Cardiac fibroblast (primary cell): Measurements from ENCODE around the gene CCL3.
"Not testable (repeated sequence)": the region's sequence is repeated elsewhere in the genome, so short reads cannot be mapped to it uniquely, and the experiment has no call there.

Experiments
- DNase-seq, 2 donors: peaks; one replicate each; pipeline versions ENCODE4 v3.0.0 to v3.0.0-alpha.2; 2010; ENCODE audit warnings: low read depth in 2 of 2
- H3K4me3 ChIP-seq, 2 donors: replicated peaks in 1 of 2; 1 replicate in 1 of 2; 2 replicates in 1 of 2; pipeline ENCODE4 v1.5.1; 2011; ENCODE audit warnings: low read depth in 2 of 2, low read length in 2 of 2, mild to moderate bottlenecking in 2 of 2, moderate library complexity in 1 of 2
- CTCF ChIP-seq: IDR thresholded peaks from one replicate; pipeline ENCODE4 v1.5.1; 2011; ENCODE audit warnings: low read depth, mild to moderate bottlenecking, low read length, inconsistent platforms

CCL3 gene

GRCh38 chr17:36112572-36112971, 22.6 kb upstream of the CCL3 start:
- TF ChIP-seq CTCF = no peak
- H3K4me3 ChIP-seq = no peak overlapping the region
- no peak for DNase-seq

GRCh38 chr17:36111068-36111490, 21.1 kb upstream of the CCL3 start:
- H3K4me3 ChIP-seq = no peak overlapping the region
- no peak for TF ChIP-seq CTCF
- DNase-seq = no peak

- not testable (repeated sequence) for H3K4me3 ChIP-seq, DNase-seq
Observed at GRCh38 chr17:36108265-36108664, 18.3 kb upstream of the CCL3 start.

- DNase-seq = no peak
- no peak for TF ChIP-seq CTCF
- H3K4me3 ChIP-seq = no peak overlapping the region
Observed at GRCh38 chr17:36107660-36108059, 17.7 kb upstream of the CCL3 start.

GRCh38 chr17:36106493-36106835, 16.5 kb upstream of the CCL3 start:
- no peak for DNase-seq
- no peak for TF ChIP-seq CTCF
- no peak overlapping the region for H3K4me3 ChIP-seq

GRCh38 chr17:36105781-36106492, 16.0 kb upstream of the CCL3 start:
- H3K4me3 ChIP-seq = no peak overlapping the region
- DNase-seq = no peak
- no peak for TF ChIP-seq CTCF

GRCh38 chr17:36104701-36105181, 14.8 kb upstream of the CCL3 start:
- no peak overlapping the region for H3K4me3 ChIP-seq
- no peak for TF ChIP-seq CTCF
- no peak for DNase-seq

- not testable (repeated sequence) for DNase-seq, H3K4me3 ChIP-seq
Observed at GRCh38 chr17:36104246-36104645, 14.3 kb upstream of the CCL3 start.

GRCh38 chr17:36103401-36103975, 13.5 kb upstream of the CCL3 start, which contains the start of gene CCL4:
CCL4 (plus strand) TSS chr17:36103827; CDS start chr17:36103906, 79 bp downstream.
- not testable (repeated sequence) for DNase-seq, H3K4me3 ChIP-seq

GRCh38 chr17:36099004-36099403, 9.1 kb upstream of the CCL3 start:
- not testable (repeated sequence) for DNase-seq, H3K4me3 ChIP-seq
